Esophagus squamous epithelium (tissue), 5 donors: Measurements from ENCODE around the gene ZNF750. TPM values are rescaled to one million over a fixed set of nuclear protein-coding genes. Genes with fewer than 3 reads are reported as not detected.

Experiments used
- DNase-seq: peaks from one replicate; lab custom pipeline; 2025; lab: John Stamatoyannopoulos, UW
- H3K27ac ChIP-seq, 4 donors: fragments of 200-600 bp; sonication (generic); one replicate each; pipeline ENCODE4 v1.5.1; 2016 to 2019; ENCODE audit warnings: mild to moderate bottlenecking in 1 of 4
- H3K27me3 ChIP-seq, 4 donors: fragments of 200-600 bp; sonication (generic); 1 replicate in 3 of 4; 2 replicates in 1 of 4; pipeline versions ENCODE4 v1.5.1 to v1.6.0; 2017 to 2021; ENCODE audit warnings: antibody characterized with exemption in 1 of 4
- H3K36me3 ChIP-seq, 3 donors: fragments of 200-600 bp; sonication (generic); one replicate each; pipeline ENCODE4 v1.5.1; 2016 to 2019
- H3K4me1 ChIP-seq, 3 donors: fragments of 200-600 bp; sonication (generic); one replicate each; pipeline ENCODE4 v1.5.1; 2017 to 2019
- H3K4me3 ChIP-seq, 4 donors: fragments of 200-600 bp; sonication (generic); 1 replicate in 3 of 4; 2 replicates in 1 of 4; pipeline ENCODE4 v1.5.1; 2016 to 2019; ENCODE audit warnings: mild to moderate bottlenecking in 2 of 4, moderate library complexity in 1 of 4
- H3K9me3 ChIP-seq, 3 donors: fragments of 200-600 bp; sonication (generic); one replicate each; pipeline ENCODE4 v1.5.1; 2016 to 2019
- POLR2A ChIP-seq, 4 donors: fragments of 450-650 bp; IDR thresholded peaks; one replicate each; pipeline ENCODE4 v1.6.1; 2017; ENCODE audit warnings: antibody characterized with exemption in 4 of 4, mild to moderate bottlenecking in 4 of 4, moderate library complexity in 3 of 4
- WGBS, 2 donors: methylation state at CpG; one replicate each; pipeline ENCODE4 v1.1.5; 2018; 5-methylcytosine and 5-hydroxymethylcytosine counted together
- intact Hi-C: fragments of 100-400 bp; cut with DNase I; formaldehyde crosslinking; loops from one replicate; pipeline ENCODE4 v1.15.0; 2022
- total RNA-seq, 4 donors: library from RNA; depleted of rRNA; stranded (reverse); fragments of >200 nt; gene quantifications; one replicate each; pipeline ENCODE4 v1.1.0, GENCODE V29; 2016
- TF ChIP-seq, protein P1 (sequence below), 6 experiments: fragments of 450-650 bp in 4 of 6; fragments of 200-600 bp in 2 of 6; sonication (generic) in 2 of 6; IDR thresholded peaks; one replicate each; pipeline ENCODE4 v1.5.1; 2016 to 2019; ENCODE audit warnings: antibody characterized with exemption in 6 of 6, mild to moderate bottlenecking in 4 of 6, moderate library complexity in 4 of 6
- donor health status: DM: yes; HTN: yes; CAD: no.

Gene ZNF750
- total RNA-seq, 4 donors from 2014 or later = 55.4 to 253 (median 96.8) TPM

DNA sequence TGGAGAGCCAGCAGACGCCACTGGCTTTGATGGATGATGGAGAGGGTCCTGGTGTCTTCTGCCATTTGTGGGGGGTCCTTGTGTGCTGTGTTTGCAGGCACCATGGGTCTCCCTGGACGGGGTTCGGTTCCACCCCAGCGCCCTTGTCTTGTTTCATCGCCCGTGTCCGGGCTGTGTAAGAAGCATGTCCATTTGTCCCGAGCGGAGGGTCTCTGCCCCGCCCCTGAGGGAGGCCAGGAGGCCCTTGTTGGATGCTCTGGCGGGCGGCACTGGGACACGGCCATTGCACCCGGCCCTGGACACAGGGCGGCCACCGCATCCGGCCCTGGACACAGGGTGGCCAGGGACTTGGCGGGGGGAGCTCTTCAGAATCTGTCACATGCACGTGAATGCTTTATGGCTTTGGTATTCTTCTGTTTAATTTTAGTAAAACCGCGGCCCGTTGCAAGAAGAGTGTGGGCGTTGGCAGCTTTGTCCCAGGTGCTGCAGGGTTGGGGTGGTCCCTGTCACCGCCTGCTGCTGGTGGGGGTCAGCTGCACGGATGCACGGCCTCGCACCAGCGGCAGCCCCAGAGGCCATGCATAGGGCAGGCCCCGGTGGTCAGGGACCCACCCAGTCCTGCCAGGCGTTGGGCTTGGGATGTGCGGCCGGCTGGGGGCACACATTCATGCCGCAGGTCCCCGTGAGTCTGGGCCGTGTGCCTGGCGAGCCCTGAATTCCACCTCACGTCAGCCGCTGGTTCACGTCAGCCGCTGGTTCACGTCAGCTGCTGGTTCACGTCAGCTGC lies 21.0 kb upstream of the ZNF750 start:
- DNase-seq = no peak
- intact Hi-C loops = no loop called here

DNA sequence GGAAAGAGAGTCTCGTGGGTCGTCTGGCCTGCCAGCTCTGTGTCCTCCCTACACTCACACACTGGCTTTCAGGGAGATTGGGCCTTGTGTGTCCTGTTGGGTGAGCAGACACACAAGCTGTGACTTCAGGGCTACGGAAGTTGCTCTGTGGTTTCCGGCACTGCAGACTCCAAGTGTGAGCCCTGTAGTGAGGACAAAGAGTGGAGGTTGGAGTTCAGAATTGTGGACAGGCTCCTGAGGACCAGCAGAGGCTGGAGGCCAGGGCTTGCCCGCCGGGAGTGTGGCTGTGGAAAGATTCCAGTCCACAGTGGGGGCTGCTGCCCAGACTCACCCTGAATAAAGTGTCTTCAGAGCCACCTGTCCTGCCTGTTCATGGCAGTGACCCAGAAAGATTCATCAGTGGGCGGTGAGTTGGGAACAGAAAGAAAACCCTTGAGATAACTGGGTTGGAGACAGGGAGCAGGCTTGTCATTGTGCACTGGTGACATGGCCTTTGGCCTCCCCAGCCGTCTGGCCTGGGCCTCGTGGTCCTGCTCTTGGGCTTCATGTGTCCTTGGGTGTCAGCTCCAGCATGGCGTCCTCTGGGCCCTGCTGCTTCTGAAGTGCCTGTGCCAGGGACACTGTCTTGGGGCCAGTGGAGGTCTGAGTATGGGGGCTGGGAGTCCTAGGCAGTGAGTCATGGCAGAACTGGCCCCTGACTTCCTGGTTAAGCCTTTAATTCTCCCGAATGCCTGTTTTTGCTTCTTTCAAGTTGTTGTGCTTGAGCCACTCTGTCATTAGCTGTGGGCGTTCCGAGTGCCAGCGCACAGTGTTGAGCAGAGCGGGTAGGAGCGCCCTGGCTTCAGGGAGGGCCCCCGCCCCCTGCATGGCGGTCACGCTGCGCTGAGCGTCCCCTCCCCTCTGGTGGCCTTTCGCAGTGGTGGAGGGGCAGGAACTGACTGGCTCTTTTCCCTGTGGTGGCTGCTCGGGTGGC lies 19.9 kb upstream of the ZNF750 start:
- TF ChIP-seq, protein P1, sequence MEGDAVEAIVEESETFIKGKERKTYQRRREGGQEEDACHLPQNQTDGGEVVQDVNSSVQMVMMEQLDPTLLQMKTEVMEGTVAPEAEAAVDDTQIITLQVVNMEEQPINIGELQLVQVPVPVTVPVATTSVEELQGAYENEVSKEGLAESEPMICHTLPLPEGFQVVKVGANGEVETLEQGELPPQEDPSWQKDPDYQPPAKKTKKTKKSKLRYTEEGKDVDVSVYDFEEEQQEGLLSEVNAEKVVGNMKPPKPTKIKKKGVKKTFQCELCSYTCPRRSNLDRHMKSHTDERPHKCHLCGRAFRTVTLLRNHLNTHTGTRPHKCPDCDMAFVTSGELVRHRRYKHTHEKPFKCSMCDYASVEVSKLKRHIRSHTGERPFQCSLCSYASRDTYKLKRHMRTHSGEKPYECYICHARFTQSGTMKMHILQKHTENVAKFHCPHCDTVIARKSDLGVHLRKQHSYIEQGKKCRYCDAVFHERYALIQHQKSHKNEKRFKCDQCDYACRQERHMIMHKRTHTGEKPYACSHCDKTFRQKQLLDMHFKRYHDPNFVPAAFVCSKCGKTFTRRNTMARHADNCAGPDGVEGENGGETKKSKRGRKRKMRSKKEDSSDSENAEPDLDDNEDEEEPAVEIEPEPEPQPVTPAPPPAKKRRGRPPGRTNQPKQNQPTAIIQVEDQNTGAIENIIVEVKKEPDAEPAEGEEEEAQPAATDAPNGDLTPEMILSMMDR (IDR thresholded peaks at IDR 0.05) = peak in 1 of 6 experiments; percentile 11
- TF ChIP-seq POLR2A (IDR thresholded peaks at IDR 0.05) = peak in 1 of 4 donors; percentile 6
- intact Hi-C loops = no loop called here
- peak overlapping the region; percentile 85 to 96 (median 89) for H3K27ac ChIP-seq
- H3K4me3 ChIP-seq = peak overlapping the region in 2 of 4 donors; percentile 1 to 37
- H3K9me3 ChIP-seq = no peaks in the 10 kb centered on the region
- peaks cover 32 to 76% (median 36%) of the 10 kb centered on the region in 3 donors for H3K4me1 ChIP-seq
- H3K36me3 ChIP-seq = peaks cover 0 to 2% (median 0%) of the 10 kb centered on the region in 3 donors
- WGBS, 2 donors = 69 to 76% methylated on average over 5 to 17 of the region's 23 CpGs
- no peaks in the 10 kb centered on the region for H3K27me3 ChIP-seq
- DNase-seq = no peak

More for the DNA sequence above, 21.0 kb upstream of the ZNF750 start:
- peak overlapping the region; percentile 85 to 96 (median 89) for H3K27ac ChIP-seq
- no peaks in the 10 kb centered on the region for H3K9me3 ChIP-seq
- peak overlapping the region in 1 of 4 donors; percentile 1 for H3K4me3 ChIP-seq
- no peaks in the 10 kb centered on the region for H3K36me3 ChIP-seq
- H3K4me1 ChIP-seq = peaks cover 40 to 86% (median 43%) of the 10 kb centered on the region in 3 donors
- TF ChIP-seq, protein P1 (IDR thresholded peaks at IDR 0.05) = no peak
- TF ChIP-seq POLR2A (IDR thresholded peaks at IDR 0.05) = no peak
- no peaks in the 10 kb centered on the region for H3K27me3 ChIP-seq
- WGBS, 2 donors = 91 to 94% methylated on average over 15 to 25 of the region's 42 CpGs

DNA sequence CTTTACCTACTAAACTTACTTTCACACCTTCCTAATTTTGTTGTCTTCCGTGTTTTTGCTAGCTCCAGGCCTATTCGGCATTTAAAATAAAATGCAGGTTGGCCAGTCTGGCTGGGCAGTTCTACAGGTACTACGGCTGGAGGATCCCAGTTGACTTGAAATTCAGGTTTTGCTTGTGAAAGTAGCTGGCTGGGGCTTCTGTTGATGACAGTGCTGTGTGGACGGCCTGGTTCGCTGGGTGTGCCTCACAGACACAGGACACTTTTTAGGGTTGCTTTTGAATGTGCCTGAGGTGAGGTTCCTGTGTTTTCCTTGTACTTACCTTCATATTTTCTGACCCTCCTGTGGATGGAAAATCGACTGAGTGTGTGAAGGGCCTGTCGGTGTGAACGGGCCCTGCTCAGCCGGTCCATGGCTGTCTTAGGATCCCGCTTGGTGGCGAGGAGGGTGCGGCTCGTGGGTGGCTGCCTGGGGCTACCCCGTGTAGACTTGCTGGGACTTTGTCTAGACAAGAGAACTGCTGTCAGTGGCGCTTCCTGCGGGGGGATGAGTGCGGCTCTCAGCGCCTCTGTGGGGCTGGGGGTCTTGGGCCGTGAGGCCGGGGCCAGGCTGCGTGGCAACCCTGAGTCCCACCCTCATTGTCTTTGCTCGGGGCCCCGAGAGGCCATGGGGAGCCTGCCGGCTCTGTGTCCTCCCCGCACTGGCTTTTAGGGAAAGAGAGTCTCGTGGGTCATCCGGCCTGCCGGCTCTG lies 18.7 kb upstream of the ZNF750 start:
- peak overlapping the region in 3 of 4 donors; percentile 7 to 38 (median 15) for H3K4me3 ChIP-seq
- peak overlapping the region; percentile 85 to 96 (median 89) for H3K27ac ChIP-seq
- peaks cover 0 to 11% (median 0%) of the 10 kb centered on the region in 3 donors for H3K36me3 ChIP-seq
- TF ChIP-seq POLR2A (IDR thresholded peaks at IDR 0.05) = peak in 1 of 4 donors; percentile 19
- TF ChIP-seq, protein P1 (IDR thresholded peaks at IDR 0.05) = no peak
- intact Hi-C loops = no loop called here
- H3K9me3 ChIP-seq = no peaks in the 10 kb centered on the region
- DNase-seq = no peak
- H3K4me1 ChIP-seq = peaks cover 23 to 64% (median 26%) of the 10 kb centered on the region in 3 donors
- H3K27me3 ChIP-seq = no peaks in the 10 kb centered on the region
- WGBS, 2 donors = 35 to 74% methylated on average over 5 to 12 of the region's 28 CpGs

DNA sequence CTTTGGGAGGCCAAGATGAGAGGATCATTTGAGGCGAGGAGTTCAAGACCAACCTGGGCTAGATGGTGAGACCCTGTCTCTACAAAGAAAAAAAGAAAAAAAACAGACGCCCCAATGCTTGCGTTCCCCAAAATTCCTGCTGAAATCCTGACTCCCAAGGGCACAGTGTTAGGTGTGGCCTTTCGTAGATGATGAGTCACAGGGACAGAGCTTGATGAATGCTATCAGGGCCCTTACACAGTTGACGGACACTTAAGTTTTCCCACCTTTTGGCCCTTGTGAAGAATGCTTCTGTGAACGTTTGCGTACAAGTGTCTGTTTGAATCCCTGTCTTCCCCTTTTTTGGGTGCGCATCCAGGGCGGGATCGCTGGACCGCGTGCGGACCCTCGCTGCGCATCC lies 16.5 kb upstream of the ZNF750 start:
- TF ChIP-seq POLR2A (IDR thresholded peaks at IDR 0.05) = no peak
- TF ChIP-seq, protein P1 (IDR thresholded peaks at IDR 0.05) = no peak
- WGBS, 2 donors = 81 to 82% methylated on average over 12 to 15 of the region's 15 CpGs
- peak overlapping the region in 2 of 4 donors; percentile 30 to 88 for H3K27ac ChIP-seq

More for the DNA sequence above, 16.5 kb upstream of the ZNF750 start:
- Histone ChIP-seq H3K9me3 (no peaks in the 10 kb centered on the region), H3K36me3 (peaks cover 0 to 11% (median 0%) of the 10 kb centered on the region in 3 donors), H3K4me3 (no peak overlapping the region), H3K4me1 (peaks cover 19 to 51% (median 24%) of the 10 kb centered on the region in 3 donors), H3K27me3 (no peaks in the 10 kb centered on the region)
- intact Hi-C loops = no loop called here
- DNase-seq = no peak
